ENCODE data around the gene PRR27. TPM values are rescaled to one million over a fixed set of nuclear protein-coding genes. Genes with fewer than 3 reads are reported as not detected.

The PRR27 gene
- total RNA-seq, 1 donor from 2014 or later: not detected

- Histone ChIP-seq H3K9me3 (ENCODE audit: low read depth) (no peaks in the 10 kb centered on the region), H3K79me2 (ENCODE audit: low read depth) (no peaks in the 10 kb centered on the region), H3K27me3 (no peaks in the 10 kb centered on the region), H2AFZ (replicated peaks) (no peak overlapping the region), H3K4me1 (no peaks in the 10 kb centered on the region), H4K20me1 (ENCODE audit: low read depth) (no peaks in the 10 kb centered on the region), H3K4me3 (no peak overlapping the region), H3F3A (ENCODE audit: low read depth) (no peaks in the 10 kb centered on the region), H3K36me3 (no peaks in the 10 kb centered on the region), H3K4me2 (no peak overlapping the region), H3K27ac (no peak overlapping the region), H3K9ac (no peak overlapping the region)
- TF ChIP-seq EZH2 (IDR thresholded peaks at IDR 0.05): no peak
- no peak for TF ChIP-seq EZH2phosphoT487 (IDR thresholded peaks at IDR 0.05)
- no peak for TF ChIP-seq CTCF (IDR thresholded peaks at IDR 0.05)
- H3K27ac Mint-ChIP-seq: no peak overlapping the region
- H3K36me3 Mint-ChIP-seq: no peaks in the 10 kb centered on the region
- no peaks in the 10 kb centered on the region for H3K27me3 Mint-ChIP-seq (ENCODE audit: insufficient read depth, low read depth)
- peaks cover 8% of the 10 kb centered on the region for H3K4me1 Mint-ChIP-seq
- H3K9me3 Mint-ChIP-seq: no peaks in the 10 kb centered on the region
- H3K4me3 Mint-ChIP-seq: no peak overlapping the region
- no peak for DNase-seq (ENCODE audit: low spot score)
These were observed 1.9 kb upstream of the PRR27 start for GRCh38 chr4:70152088-70152487.

GRCh38 chr4:70158576-70158975 is 4.5 kb downstream of the PRR27 start:
- Mint-ChIP-seq H3K36me3 (no peaks in the 10 kb centered on the region), H3K27me3 (ENCODE audit: insufficient read depth, low read depth) (no peaks in the 10 kb centered on the region), H3K9me3 (no peaks in the 10 kb centered on the region), H3K4me3 (no peak overlapping the region), H3K27ac (no peak overlapping the region), H3K4me1 (no peaks in the 10 kb centered on the region)
- H3K9ac ChIP-seq: no peak overlapping the region
- no peak overlapping the region for H2AFZ ChIP-seq (replicated peaks)
- DNase-seq (ENCODE audit: low spot score): no peak
- H3K36me3 ChIP-seq: no peaks in the 10 kb centered on the region
- no peaks in the 10 kb centered on the region for H3K79me2 ChIP-seq (ENCODE audit: low read depth)
- no peaks in the 10 kb centered on the region for H3K9me3 ChIP-seq (ENCODE audit: low read depth)
- H3F3A ChIP-seq (ENCODE audit: low read depth): no peaks in the 10 kb centered on the region
- TF ChIP-seq CTCF (IDR thresholded peaks at IDR 0.05): no peak
- TF ChIP-seq EZH2 (IDR thresholded peaks at IDR 0.05): no peak
- TF ChIP-seq EZH2phosphoT487 (IDR thresholded peaks at IDR 0.05): no peak
- H3K4me3 ChIP-seq: no peak overlapping the region
- no peak overlapping the region for H3K27ac ChIP-seq
- no peaks in the 10 kb centered on the region for H3K4me1 ChIP-seq
- H3K4me2 ChIP-seq: no peak overlapping the region
- no peaks in the 10 kb centered on the region for H4K20me1 ChIP-seq (ENCODE audit: low read depth)
- H3K27me3 ChIP-seq: no peaks in the 10 kb centered on the region

- Histone ChIP-seq H3K9me3 (ENCODE audit: low read depth) (no peaks in the 10 kb centered on the region), H4K20me1 (ENCODE audit: low read depth) (no peaks in the 10 kb centered on the region), H3K9ac (no peak overlapping the region), H3K79me2 (ENCODE audit: low read depth) (no peaks in the 10 kb centered on the region), H3K27ac (no peak overlapping the region), H3K36me3 (no peaks in the 10 kb centered on the region), H3K4me1 (no peaks in the 10 kb centered on the region), H3F3A (ENCODE audit: low read depth) (no peaks in the 10 kb centered on the region), H2AFZ (replicated peaks) (no peak overlapping the region), H3K4me3 (no peak overlapping the region), H3K27me3 (no peaks in the 10 kb centered on the region), H3K4me2 (no peak overlapping the region)
- H3K4me1 Mint-ChIP-seq: no peaks in the 10 kb centered on the region
- no peaks in the 10 kb centered on the region for H3K36me3 Mint-ChIP-seq
- TF ChIP-seq CTCF (IDR thresholded peaks at IDR 0.05) (no peak), EZH2 (IDR thresholded peaks at IDR 0.05) (no peak), EZH2phosphoT487 (IDR thresholded peaks at IDR 0.05) (no peak)
- H3K27me3 Mint-ChIP-seq (ENCODE audit: insufficient read depth, low read depth): no peaks in the 10 kb centered on the region
- no peak for DNase-seq (ENCODE audit: low spot score)
- H3K4me3 Mint-ChIP-seq: no peak overlapping the region
- no peaks in the 10 kb centered on the region for H3K9me3 Mint-ChIP-seq
- no peak overlapping the region for H3K27ac Mint-ChIP-seq
These were observed 23.1 kb downstream of the PRR27 start for GRCh38 chr4:70177090-70177489.
